HG03354 (cell line): ENCODE data around the gene PLAAT3.
A peak's percentile ranks its signal among the peaks of the same experiment; 100 is the strongest.
"Not testable (repeated sequence)": the region's sequence is repeated elsewhere in the genome, so short reads cannot be mapped to it uniquely, and the experiment has no call there.

ENCODE experiments used
- ATAC-seq: cut with Tn5 transposase; IDR thresholded peaks from one replicate; pipeline ENCODE4 v1.9.1; 2021; ENCODE audit warnings: mild to moderate bottlenecking; ENCODE audit not compliant: unreplicated experiment, poor library complexity, severe bottlenecking

Gene PLAAT3

GRCh38 chr11:63550156-63550700, 64.0 kb downstream of the PLAAT3 start:
- ATAC-seq: not testable (repeated sequence)

DNA sequence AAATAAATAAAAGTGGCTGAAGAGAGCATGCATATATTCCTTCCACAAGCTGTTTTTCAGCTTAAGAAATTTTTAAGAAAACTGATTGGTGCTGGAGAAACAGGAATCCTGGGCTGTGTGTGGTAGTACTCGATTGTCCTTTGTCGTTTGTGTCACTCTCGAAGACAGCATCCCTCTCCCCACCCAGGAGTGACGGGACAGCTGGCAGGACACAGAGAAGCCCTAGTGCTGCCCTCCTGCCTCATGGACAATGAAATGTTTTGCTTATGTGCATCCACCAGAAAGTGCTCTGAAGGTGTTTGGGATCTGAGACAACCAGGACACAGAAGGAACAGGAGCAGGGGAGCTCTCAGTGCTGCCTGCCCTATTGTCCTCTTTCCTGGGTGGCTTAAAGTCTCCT, 64.8 kb downstream of the PLAAT3 start:
- no peak for ATAC-seq

- no peak for ATAC-seq
These were observed 66.1 kb downstream of the PLAAT3 start for GRCh38 chr11:63548178-63548577.

- ATAC-seq: no peak
These were observed 67.2 kb downstream of the PLAAT3 start for GRCh38 chr11:63547061-63547460.

GRCh38 chr11:63543711-63544110, 70.5 kb downstream of the PLAAT3 start:
- ATAC-seq: no peak

GRCh38 chr11:63542506-63542905, 71.7 kb downstream of the PLAAT3 start:
- ATAC-seq: not testable (repeated sequence)

DNA sequence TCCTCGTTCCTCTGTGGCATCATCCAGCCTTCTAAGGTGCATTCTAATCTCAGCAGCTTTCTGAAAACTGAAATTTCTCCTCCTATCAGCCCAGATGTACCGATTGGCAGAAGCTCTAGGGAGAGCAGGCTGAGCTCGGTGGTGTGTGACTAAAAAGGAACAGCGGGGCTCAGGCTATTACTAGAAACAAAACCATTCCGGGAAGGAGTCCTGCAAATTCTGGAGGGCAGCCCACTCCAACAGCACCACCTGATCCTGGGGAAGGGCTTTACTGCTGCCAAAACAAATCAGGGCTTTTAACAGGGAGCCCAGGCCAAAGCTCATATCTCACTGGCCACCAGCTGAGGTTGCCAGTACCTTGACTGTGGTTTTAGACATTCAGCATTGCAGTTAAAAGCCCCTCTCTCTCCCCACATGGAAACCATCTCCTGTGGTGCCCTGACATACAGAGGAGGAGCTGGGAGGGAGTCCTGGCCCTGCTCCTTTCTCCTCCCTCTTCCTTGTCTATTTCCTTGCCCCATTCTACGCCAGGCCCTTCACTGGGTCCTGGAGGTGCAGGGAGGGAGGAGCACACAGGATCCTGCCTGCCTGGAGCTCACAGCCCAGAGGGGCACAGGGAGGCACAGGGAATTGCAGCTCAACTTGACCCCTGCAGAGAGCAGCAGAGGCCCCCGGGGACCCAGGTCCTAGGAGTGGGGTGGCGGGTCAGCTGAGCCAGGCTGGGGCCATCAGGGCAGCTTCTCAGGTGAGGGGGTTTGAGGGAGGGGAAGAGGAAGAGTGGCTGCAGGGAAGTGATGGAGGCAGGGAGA, 76.7 kb downstream of the PLAAT3 start:
- ATAC-seq: no peak

GRCh38 chr11:63536669-63537292, 77.5 kb downstream of the PLAAT3 start, which contains the start of gene PLAAT4:
TSS of gene PLAAT4 (plus strand) at chr11:63536808. CDS start at chr11:63536869, 61 bp downstream.
- no peak for ATAC-seq

DNA sequence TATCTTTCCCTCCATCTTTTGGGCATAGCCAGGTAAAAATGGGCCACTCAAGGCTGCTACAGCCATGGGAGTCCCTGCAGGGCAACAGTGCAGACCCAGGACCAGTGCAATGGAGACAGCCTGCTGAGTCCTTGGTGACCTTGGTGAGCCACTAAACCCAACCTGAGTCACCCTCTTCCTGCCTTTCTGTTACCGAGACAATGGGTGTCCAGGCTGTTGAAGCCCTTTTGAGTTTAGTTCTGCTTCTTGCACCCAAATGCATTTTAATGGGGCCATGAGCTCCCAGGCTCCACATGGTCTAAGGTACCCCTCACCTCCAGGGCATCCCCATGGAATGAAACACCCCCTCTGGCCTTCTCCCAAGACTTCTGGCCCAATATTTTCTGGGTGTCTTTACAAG, 78.5 kb downstream of the PLAAT3 start:
- ATAC-seq: no peak

- ATAC-seq: peak; percentile 52
These were observed 79.3 kb downstream of the PLAAT3 start for GRCh38 chr11:63534895-63535461.

DNA sequence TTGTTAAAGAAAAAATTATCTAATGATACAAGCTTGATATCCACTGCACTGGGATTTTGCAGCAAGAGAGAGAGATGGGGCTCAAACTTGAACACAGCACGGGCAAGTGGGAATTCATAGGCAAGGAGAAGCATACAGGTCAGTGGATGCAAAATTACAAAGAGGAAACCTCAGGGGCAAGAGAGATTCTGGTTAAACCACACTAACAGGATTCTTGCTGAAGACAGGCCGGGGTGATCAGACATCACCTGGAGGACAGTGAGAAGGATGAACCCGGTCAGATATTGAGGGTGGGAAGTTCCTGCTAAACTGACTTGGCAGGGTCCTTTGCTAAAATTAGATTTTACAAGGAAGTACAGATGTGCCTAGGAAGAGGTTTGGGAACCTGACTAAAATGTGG, 80.2 kb downstream of the PLAAT3 start:
- ATAC-seq: no peak

- no peak for ATAC-seq
These were observed 81.3 kb downstream of the PLAAT3 start for GRCh38 chr11:63532799-63533475.

- ATAC-seq: no peak
These were observed 82.1 kb downstream of the PLAAT3 start for GRCh38 chr11:63532117-63532516.

DNA sequence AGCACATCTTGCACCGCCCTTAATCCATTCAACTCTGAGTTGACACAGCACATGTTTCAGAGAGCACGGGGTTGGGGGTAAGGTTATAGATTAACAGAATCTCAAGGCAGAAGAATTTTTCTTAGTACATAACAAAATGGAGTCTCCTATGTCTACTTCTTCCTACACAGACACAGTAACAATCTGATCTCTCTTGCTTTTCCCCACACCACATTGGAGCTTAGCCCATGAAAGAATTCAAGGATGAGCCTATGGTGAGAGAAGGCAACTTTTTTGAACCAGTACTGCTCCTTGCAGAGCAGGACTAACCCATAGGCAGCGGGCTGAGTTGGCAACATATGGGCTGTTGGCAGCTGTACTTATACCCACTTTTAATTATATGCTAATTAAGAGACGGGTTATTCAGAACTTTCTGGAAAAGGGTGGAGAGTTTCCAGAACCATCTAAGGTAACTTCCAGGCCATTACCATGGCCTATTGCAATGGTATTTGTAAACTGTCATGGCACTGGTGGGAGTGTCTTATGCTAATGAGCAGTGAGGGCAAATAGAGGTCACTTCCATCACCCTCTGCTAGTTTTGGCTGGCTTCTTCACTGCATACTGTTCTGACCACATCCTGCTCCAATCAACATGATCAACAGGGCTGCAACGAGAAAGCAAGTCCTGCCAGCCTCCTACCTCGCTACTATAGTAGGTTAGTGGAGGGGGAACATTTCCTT, 83.0 kb downstream of the PLAAT3 start:
- peak; percentile 91 for ATAC-seq

DNA sequence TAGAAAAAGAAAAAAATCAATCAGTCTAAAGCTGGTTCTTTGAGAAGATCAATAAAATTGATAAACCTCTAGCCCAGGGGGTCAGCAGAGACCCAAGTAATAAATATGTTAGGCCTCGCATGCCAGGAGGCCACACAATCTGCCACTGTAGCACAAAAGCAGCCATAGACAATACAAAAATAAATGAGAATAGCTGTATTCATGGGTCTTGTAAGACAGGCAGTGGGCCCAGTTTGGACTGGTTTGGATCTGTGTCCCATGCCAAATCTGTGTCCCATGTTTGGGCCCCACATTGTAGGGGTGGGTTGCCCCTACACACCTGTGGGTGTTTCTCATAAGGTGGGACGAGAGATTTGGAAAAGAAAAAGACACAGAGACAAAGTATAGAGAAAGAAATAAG, 84.2 kb downstream of the PLAAT3 start:
- ATAC-seq: no peak

DNA sequence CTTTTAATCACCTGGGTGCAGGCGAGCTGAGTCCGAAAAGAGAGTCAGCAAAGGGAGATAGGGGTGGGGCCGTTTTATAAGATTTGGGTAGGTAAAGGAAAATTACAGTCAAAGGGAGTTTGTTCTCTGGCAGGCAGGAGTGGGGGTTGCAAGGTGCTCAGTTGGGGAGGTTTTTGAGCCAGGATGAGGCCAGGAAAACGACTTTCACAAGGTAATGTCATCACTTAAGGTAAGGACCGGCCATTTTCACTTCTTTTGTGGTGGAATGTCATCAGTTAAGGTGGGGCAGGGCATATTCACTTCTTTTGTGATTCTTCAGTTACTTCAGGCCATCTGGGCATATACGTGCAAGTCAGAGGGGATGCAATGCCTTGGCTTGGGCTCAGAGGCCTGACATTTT, 84.9 kb downstream of the PLAAT3 start:
- ATAC-seq: not testable (repeated sequence)

- not testable (repeated sequence) for ATAC-seq
These were observed 85.4 kb downstream of the PLAAT3 start for GRCh38 chr11:63528729-63529278.

- ATAC-seq: not testable (repeated sequence)
These were observed 86.1 kb downstream of the PLAAT3 start for GRCh38 chr11:63528156-63528555.

GRCh38 chr11:63527667-63528066, 86.6 kb downstream of the PLAAT3 start:
- ATAC-seq: no peak
